Measurements from ENCODE around the gene WWOX. TPM values are rescaled to one million over a fixed set of nuclear protein-coding genes. Genes with fewer than 3 reads are reported as not detected.

The WWOX gene
- total RNA-seq, 1 experiment from 2014 or later, result 5.3 TPM

DNA sequence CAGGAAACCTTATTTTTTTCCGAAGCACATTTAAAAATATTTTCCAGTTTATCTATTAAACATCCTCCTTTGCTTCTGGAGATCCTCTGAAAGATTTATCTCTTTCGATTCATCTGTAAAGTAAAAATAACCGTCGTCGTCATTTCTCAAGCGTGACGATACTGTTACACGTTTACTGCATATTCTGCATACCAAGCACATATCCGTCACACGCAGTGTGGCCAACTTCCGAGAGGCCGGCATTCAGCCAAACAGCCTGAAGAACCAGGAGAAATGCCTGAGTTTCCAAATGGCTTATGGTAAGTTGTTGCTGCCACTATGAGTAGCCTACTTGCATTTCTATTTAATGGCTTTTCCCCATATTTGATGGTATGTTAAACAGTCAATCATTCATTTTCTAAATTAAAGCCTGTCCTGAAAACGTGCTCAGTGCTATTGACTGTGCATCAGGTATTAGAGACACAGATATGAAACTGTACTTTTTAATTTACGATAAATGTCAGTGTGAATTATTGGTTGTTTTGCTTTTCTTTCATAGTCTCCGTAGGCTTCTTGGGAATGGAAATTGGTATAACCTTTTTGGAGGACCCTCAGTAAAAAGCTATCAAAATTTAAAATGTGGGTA, 275.7 kb downstream of the WWOX start:
- in situ Hi-C loops (cut with HindIII; ENCODE audit: low pct_unique_long_range_greater_than_20kb, low sequenced_read_pairs), result no loop called here
- no peak for DNase-seq (ENCODE audit: low read depth, low spot score)

DNA sequence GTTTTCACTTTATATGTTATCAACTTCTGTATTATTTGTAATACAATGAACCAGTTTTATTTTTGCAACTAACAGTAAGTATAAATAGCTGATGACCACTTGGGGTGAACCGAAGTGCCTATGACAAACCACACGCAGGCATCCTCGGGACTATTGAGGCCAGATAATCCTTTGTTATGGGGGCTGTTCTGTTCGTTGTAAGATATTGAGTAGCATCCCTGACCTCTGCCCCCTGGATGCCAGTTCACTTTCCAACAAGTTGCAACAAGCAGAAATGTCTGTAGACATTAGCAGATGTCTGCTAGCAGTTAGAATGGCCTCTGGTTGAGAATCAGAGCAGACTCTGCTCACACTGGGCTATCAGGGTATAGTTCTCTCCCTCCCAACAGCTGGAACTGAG, 277.0 kb downstream of the WWOX start:
- no peak for DNase-seq (ENCODE audit: low read depth, low spot score)
- in situ Hi-C loops (cut with HindIII; ENCODE audit: low pct_unique_long_range_greater_than_20kb, low sequenced_read_pairs), result no loop called here

DNA sequence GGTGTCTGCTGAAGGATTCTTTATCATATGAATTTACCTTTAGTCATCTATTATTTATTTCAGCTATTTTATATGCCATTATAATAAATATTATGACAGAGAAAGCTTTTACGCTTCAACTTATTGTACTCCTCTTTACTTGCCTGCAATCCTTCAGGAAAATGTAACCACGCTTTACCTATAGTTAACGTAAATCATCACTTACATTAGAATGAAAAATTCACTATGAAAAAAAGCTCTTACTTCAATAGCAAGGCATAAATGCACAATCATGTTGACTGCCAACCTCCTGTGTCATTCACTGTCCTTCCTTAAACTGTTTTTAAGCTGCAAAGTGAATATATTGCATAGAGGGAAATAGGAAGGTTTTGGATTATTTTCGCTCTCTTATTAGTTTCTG, 277.9 kb downstream of the WWOX start:
- in situ Hi-C loops (cut with HindIII; ENCODE audit: low pct_unique_long_range_greater_than_20kb, low sequenced_read_pairs), result no loop called here

GRCh38 chr16:78381060-78381459, 281.6 kb downstream of the WWOX start:
- in situ Hi-C loops (cut with HindIII; ENCODE audit: low pct_unique_long_range_greater_than_20kb, low sequenced_read_pairs), result no loop called here
- no peak for DNase-seq (ENCODE audit: low read depth, low spot score)

More for the DNA sequence above, 277.9 kb downstream of the WWOX start:
- DNase-seq (ENCODE audit: low read depth, low spot score), result no peak

DNA sequence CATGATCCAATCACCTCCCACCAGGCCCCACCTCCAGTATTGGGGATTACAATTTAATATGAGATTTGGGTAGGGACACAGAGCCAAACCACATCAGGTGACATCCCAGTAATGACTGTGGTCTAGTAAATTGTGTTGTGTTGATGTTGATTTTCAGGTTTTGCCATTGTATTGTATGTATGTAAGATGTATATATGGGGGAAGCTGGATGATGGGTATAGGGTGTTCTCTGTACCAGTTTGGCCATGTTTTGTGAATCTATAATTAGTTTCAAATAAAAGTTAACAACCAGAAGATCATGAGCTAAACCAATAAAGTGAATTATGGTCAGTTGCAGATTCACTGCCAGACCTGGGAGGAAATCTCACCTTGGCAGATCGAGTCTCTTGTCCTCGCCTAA, 283.7 kb downstream of the WWOX start:
- in situ Hi-C loops (cut with HindIII; ENCODE audit: low pct_unique_long_range_greater_than_20kb, low sequenced_read_pairs), result no loop called here

DNA sequence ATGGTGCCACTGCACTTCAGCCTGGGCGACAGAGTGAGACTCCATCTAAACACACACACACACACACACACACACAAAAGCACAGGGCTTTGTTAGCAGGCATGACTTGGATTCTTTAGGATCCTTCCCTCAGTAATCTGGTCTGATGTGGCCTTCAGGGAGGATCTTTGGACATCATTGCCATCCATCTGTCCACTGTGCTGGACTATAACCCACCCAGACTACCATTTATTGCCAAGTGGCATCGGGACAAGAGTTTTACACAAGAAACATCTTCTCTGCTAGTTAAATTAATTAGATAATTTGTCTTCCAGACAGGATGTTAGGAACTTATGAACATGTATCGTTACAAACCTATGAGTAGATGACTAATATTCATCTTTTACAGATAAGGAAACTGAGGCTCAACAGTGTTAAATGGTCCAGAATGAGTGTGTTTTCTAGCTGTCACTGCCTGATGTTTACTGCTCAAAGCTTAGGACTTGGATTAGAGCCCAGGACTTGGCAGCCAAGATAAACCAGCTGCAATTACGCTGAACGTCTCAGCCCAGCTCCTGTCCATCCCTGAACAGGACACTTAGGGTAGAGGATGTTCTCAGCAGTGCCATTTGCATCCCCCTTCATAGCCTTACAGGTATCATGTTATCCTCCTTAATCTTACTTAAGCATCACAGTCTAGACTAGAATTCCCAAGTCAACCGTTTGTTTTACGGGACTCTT, 285.8 kb downstream of the WWOX start:
- DNase-seq (ENCODE audit: low read depth, low spot score), result no peak
- in situ Hi-C loops (cut with HindIII; ENCODE audit: low pct_unique_long_range_greater_than_20kb, low sequenced_read_pairs), result no loop called here

More for the DNA sequence above, 283.7 kb downstream of the WWOX start:
- DNase-seq (ENCODE audit: low read depth, low spot score), result no peak

- DNase-seq (ENCODE audit: low read depth, low spot score), result no peak
- in situ Hi-C loops (cut with HindIII; ENCODE audit: low pct_unique_long_range_greater_than_20kb, low sequenced_read_pairs), result no loop called here
Measured at GRCh38 chr16:78386557-78387324, 287.3 kb downstream of the WWOX start.

GRCh38 chr16:78389009-78389498, 289.6 kb downstream of the WWOX start:
- in situ Hi-C loops (cut with HindIII; ENCODE audit: low pct_unique_long_range_greater_than_20kb, low sequenced_read_pairs), result no loop called here
- no peak for DNase-seq (ENCODE audit: low read depth, low spot score)

DNA sequence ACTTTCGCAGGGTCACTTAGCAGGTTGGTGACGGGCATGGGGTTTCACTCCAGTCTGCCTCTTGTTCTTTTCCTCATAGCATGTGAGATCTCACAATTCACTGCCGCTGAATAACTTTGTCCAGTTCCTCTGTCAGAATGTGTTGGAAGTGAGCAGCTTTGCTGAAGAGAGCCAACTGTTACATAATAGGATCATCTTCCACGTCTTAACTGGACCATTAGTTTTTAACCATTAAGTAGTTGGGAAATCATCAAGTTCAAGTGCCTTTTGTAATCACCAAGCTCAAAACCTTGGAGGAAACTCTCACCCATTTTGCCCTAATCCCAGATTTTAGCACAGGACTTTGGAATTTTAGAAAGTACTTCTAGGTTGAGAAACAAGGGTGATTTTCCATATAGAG, 290.6 kb downstream of the WWOX start:
- in situ Hi-C loops (cut with HindIII; ENCODE audit: low pct_unique_long_range_greater_than_20kb, low sequenced_read_pairs), result no loop called here
- no peak for DNase-seq (ENCODE audit: low read depth, low spot score)

GRCh38 chr16:78390508-78391324, 291.3 kb downstream of the WWOX start:
- in situ Hi-C loops (cut with HindIII; ENCODE audit: low pct_unique_long_range_greater_than_20kb, low sequenced_read_pairs), result no loop called here
- no peak for DNase-seq (ENCODE audit: low read depth, low spot score)

GRCh38 chr16:78392585-78393195, 293.2 kb downstream of the WWOX start:
- in situ Hi-C loops (cut with HindIII; ENCODE audit: low pct_unique_long_range_greater_than_20kb, low sequenced_read_pairs), result no loop called here
- no peak for DNase-seq (ENCODE audit: low read depth, low spot score)

DNA sequence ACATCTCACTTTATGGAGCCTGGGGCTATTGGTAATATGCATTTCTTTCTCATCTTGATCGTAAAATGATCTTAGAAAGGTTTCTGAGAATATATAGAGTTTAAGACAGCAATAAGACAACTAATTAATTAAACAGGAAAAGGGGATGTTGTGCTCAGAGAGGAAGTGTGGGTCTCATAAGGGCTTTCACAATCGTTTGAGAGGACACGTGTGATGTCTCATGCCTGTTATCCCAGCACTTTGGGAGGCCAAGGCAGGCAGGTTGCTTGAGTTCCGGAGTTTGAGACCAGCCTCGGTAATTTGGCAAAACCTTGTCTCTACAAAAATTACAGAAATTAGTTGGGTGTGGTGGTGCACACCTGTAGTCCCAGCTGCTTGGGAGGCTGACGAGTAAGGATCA, 295.6 kb downstream of the WWOX start:
- no peak for DNase-seq (ENCODE audit: low read depth, low spot score)
- in situ Hi-C loops (cut with HindIII; ENCODE audit: low pct_unique_long_range_greater_than_20kb, low sequenced_read_pairs), result no loop called here

- DNase-seq (ENCODE audit: low read depth, low spot score), result peak; percentile 28
- in situ Hi-C loops (cut with HindIII; ENCODE audit: low pct_unique_long_range_greater_than_20kb, low sequenced_read_pairs), result no loop called here
Measured at GRCh38 chr16:78396046-78396445, 296.6 kb downstream of the WWOX start.

- DNase-seq (ENCODE audit: low read depth, low spot score), result no peak
- in situ Hi-C loops (cut with HindIII; ENCODE audit: low pct_unique_long_range_greater_than_20kb, low sequenced_read_pairs), result no loop called here
Measured at GRCh38 chr16:78396673-78397072, 297.2 kb downstream of the WWOX start.

- in situ Hi-C loops (cut with HindIII; ENCODE audit: low pct_unique_long_range_greater_than_20kb, low sequenced_read_pairs), result no loop called here
- no peak for DNase-seq (ENCODE audit: low read depth, low spot score)
Measured at GRCh38 chr16:78399384-78399783, 299.9 kb downstream of the WWOX start.

- DNase-seq (ENCODE audit: low read depth, low spot score), result no peak
- in situ Hi-C loops (cut with HindIII; ENCODE audit: low pct_unique_long_range_greater_than_20kb, low sequenced_read_pairs), result no loop called here
Measured at GRCh38 chr16:78402833-78403232, 303.4 kb downstream of the WWOX start.

- DNase-seq (ENCODE audit: low read depth, low spot score), result no peak
- in situ Hi-C loops (cut with HindIII; ENCODE audit: low pct_unique_long_range_greater_than_20kb, low sequenced_read_pairs), result no loop called here
Measured at GRCh38 chr16:78405040-78405439, 305.6 kb downstream of the WWOX start.
